CD4-positive, alpha-beta memory T cell (primary cell): ENCODE measurements around the gene TNRC6C. TPM values are rescaled to one million over a fixed set of nuclear protein-coding genes. Genes with fewer than 3 reads are reported as not detected.

Experiments
- CTCF ChIA-PET: fragments of 350-600 bp; sonication (Branson Sonifier 250); formaldehyde crosslinking; loops from one replicate; lab custom pipeline; 2021; ENCODE audit warnings: inconsistent platforms; ENCODE audit not compliant: partially characterized antibody; lab: Charles Lee
- POLR2A ChIA-PET: fragments of 350-600 bp; sonication (Branson Sonifier 250); formaldehyde crosslinking; loops from one replicate; lab custom pipeline; 2021; ENCODE audit not compliant: partially characterized antibody; lab: Charles Lee
- DNase-seq, 5 donors: peaks; one replicate each; pipeline versions ENCODE4 v3.0.0 to v3.0.0-alpha.2; 2020 to 2022; ENCODE audit warnings: mixed read lengths in 1 of 5
- H3K27ac ChIP-seq: one replicate; pipeline ENCODE4 v1.7.0; 2013; ENCODE audit warnings: low read depth, low read length
- H3K27me3 ChIP-seq: 2 replicates; pipeline ENCODE4 v1.7.0; 2013; ENCODE audit warnings: mild to moderate bottlenecking, low read length, moderate library complexity; ENCODE audit not compliant: insufficient read depth
- H3K36me3 ChIP-seq: 2 replicates; pipeline ENCODE4 v1.7.0; 2013; ENCODE audit warnings: mild to moderate bottlenecking, low read length, moderate library complexity; ENCODE audit not compliant: insufficient read depth
- H3K4me1 ChIP-seq: 2 replicates; pipeline ENCODE4 v1.7.0; 2013; ENCODE audit warnings: mild to moderate bottlenecking, low read length, moderate library complexity; ENCODE audit not compliant: insufficient read depth
- H3K4me3 ChIP-seq, 2 donors: one replicate each; pipeline ENCODE4 v1.7.0; 2013; ENCODE audit warnings: low read length in 2 of 2, mild to moderate bottlenecking in 1 of 2
- H3K9me3 ChIP-seq, 2 donors: one replicate each; pipeline ENCODE4 v1.7.0; 2013; ENCODE audit warnings: low read length in 2 of 2, control low read depth in 1 of 2; ENCODE audit not compliant: control insufficient read depth in 1 of 2
- H3K27ac Mint-ChIP-seq, 7 donors: one replicate each; pipeline ENCODE4 v1.8.0; 2020 to 2021; ENCODE audit warnings: mixed read lengths in 7 of 7, mild to moderate bottlenecking in 6 of 7, inconsistent platforms in 3 of 7, moderate library complexity in 3 of 7
- H3K27me3 Mint-ChIP-seq, 2 donors: one replicate each; pipeline ENCODE4 v1.8.0; 2020 to 2021; ENCODE audit warnings: mixed read lengths in 2 of 2
- H3K36me3 Mint-ChIP-seq, 2 donors: one replicate each; pipeline ENCODE4 v1.8.0; 2020 to 2021; ENCODE audit warnings: mixed read lengths in 2 of 2, inconsistent platforms in 1 of 2, mild to moderate bottlenecking in 1 of 2
- H3K4me1 Mint-ChIP-seq, 4 donors: one replicate each; pipeline ENCODE4 v1.8.0; 2020 to 2021; ENCODE audit warnings: mixed read lengths in 4 of 4, mild to moderate bottlenecking in 1 of 4
- H3K4me3 Mint-ChIP-seq, 8 donors: one replicate each; pipeline ENCODE4 v1.8.0; 2020 to 2021; ENCODE audit warnings: mixed read lengths in 8 of 8, mild to moderate bottlenecking in 7 of 8, moderate library complexity in 6 of 8, inconsistent platforms in 3 of 8
- H3K9me3 Mint-ChIP-seq, 8 donors: one replicate each; pipeline ENCODE4 v1.8.0; 2020 to 2021; ENCODE audit warnings: mixed read lengths in 8 of 8, mild to moderate bottlenecking in 5 of 8, inconsistent platforms in 3 of 8, moderate library complexity in 1 of 8
- intact Hi-C: fragments of 100-400 bp; cut with micrococcal nuclease; formaldehyde crosslinking; loops from one replicate; pipeline ENCODE4 v1.15.1; 2023
- polyA plus RNA-seq, 2 donors: library from polyadenylated mRNA; unstranded; fragments of 300-500 nt; fragmentation: Illumina TruSeq; gene quantifications; one replicate each; pipeline ENCODE4 v1.2.3, GENCODE V29; 2021
- total RNA-seq, 2 experiments: library from RNA; stranded (reverse); gene quantifications; one replicate each; pipeline ENCODE4 v1.2.3, GENCODE V29; 2021

The TNRC6C gene
- total and polyA plus RNA-seq, 4 experiments from 2014 or later: 1.3 to 112 (median 57.0) TPM

- Mint-ChIP-seq H3K27me3 (no peaks in the 10 kb centered on the region), H3K9me3 (peaks cover 0 to 3% (median 0%) of the 10 kb centered on the region in 8 donors), H3K36me3 (peaks cover 16 to 29% of the 10 kb centered on the region in 2 donors), H3K4me3 (no peak overlapping the region), H3K27ac (peak overlapping the region in 2 of 7 donors; percentile 15 to 79), H3K4me1 (peaks cover 54 to 88% (median 71%) of the 10 kb centered on the region in 4 donors)
- intact Hi-C loops: no loop called here
- Histone ChIP-seq H3K27me3 (no peaks in the 10 kb centered on the region), H3K4me1 (peaks cover 34% of the 10 kb centered on the region), H3K36me3 (peaks cover 7% of the 10 kb centered on the region), H3K9me3 (no peaks in the 10 kb centered on the region), H3K4me3 (no peak overlapping the region), H3K27ac (no peak overlapping the region)
- CTCF ChIA-PET: no interaction called here
- DNase-seq: no peak
- POLR2A ChIA-PET: no interaction called here
Observed at GRCh38 chr17:78000341-78000740, 41.8 kb downstream of the TNRC6C start.

- POLR2A ChIA-PET: interaction anchor here (0.9 kb wide), 1 partner anchor 43 kb away, joined by 7 read pairs; the partner anchor contains the start of gene TNRC6C
- CTCF ChIA-PET: no interaction called here
- Mint-ChIP-seq H3K27me3 (no peaks in the 10 kb centered on the region), H3K4me1 (peaks cover 52 to 87% (median 67%) of the 10 kb centered on the region in 4 donors), H3K27ac (peak overlapping the region in 5 of 7 donors; percentile 33 to 89 (median 74)), H3K4me3 (peak overlapping the region in 1 of 8 donors; percentile 17), H3K9me3 (peaks cover 0 to 3% (median 0%) of the 10 kb centered on the region in 8 donors), H3K36me3 (peaks cover 25 to 32% of the 10 kb centered on the region in 2 donors)
- intact Hi-C loops: no loop called here
- DNase-seq: no peak
- H3K27ac ChIP-seq: no peak overlapping the region
- H3K4me3 ChIP-seq: no peak overlapping the region
- peaks cover 28% of the 10 kb centered on the region for H3K4me1 ChIP-seq
- no peaks in the 10 kb centered on the region for H3K9me3 ChIP-seq
- no peaks in the 10 kb centered on the region for H3K27me3 ChIP-seq
- peaks cover 7% of the 10 kb centered on the region for H3K36me3 ChIP-seq
Observed at GRCh38 chr17:78001182-78001581, 42.7 kb downstream of the TNRC6C start.

- Mint-ChIP-seq H3K27ac (peak overlapping the region in 3 of 7 donors; percentile 33 to 89 (median 74)), H3K4me3 (no peak overlapping the region), H3K4me1 (peaks cover 50 to 83% (median 64%) of the 10 kb centered on the region in 4 donors), H3K9me3 (peaks cover 0 to 3% (median 0%) of the 10 kb centered on the region in 8 donors), H3K27me3 (no peaks in the 10 kb centered on the region), H3K36me3 (peaks cover 28 to 32% of the 10 kb centered on the region in 2 donors)
- POLR2A ChIA-PET: interaction anchor here (0.9 kb wide), 1 partner anchor 43 kb away, joined by 7 read pairs; the partner anchor contains the start of gene TNRC6C
- Histone ChIP-seq H3K4me3 (no peak overlapping the region), H3K9me3 (no peaks in the 10 kb centered on the region), H3K27ac (no peak overlapping the region), H3K27me3 (no peaks in the 10 kb centered on the region), H3K36me3 (peaks cover 7% of the 10 kb centered on the region), H3K4me1 (peaks cover 28% of the 10 kb centered on the region)
- intact Hi-C loops: no loop called here
- no peak for DNase-seq
- CTCF ChIA-PET: interaction anchor here (1.1 to 4.6 kb wide), 3 partner anchors 12 to 32 kb away, joined by 3 to 35 read pairs (median 5); no protein-coding TSS in a partner anchor
Observed at GRCh38 chr17:78001612-78002011, 43.1 kb downstream of the TNRC6C start.

- peak overlapping the region in 3 of 7 donors; percentile 3 to 70 (median 63) for H3K27ac Mint-ChIP-seq
- peaks cover 45 to 79% (median 58%) of the 10 kb centered on the region in 4 donors for H3K4me1 Mint-ChIP-seq
- peaks cover 0 to 3% (median 0%) of the 10 kb centered on the region in 8 donors for H3K9me3 Mint-ChIP-seq
- intact Hi-C loops: no loop called here
- peaks cover 30% of the 10 kb centered on the region in 2 donors for H3K36me3 Mint-ChIP-seq
- no peak overlapping the region for H3K4me3 Mint-ChIP-seq
- Histone ChIP-seq H3K9me3 (no peaks in the 10 kb centered on the region), H3K4me1 (peaks cover 28% of the 10 kb centered on the region), H3K27me3 (no peaks in the 10 kb centered on the region), H3K27ac (no peak overlapping the region), H3K4me3 (no peak overlapping the region), H3K36me3 (peaks cover 7% of the 10 kb centered on the region)
- no peaks in the 10 kb centered on the region for H3K27me3 Mint-ChIP-seq
- ChIA-PET CTCF (interaction anchor here (1.1 to 4.6 kb wide), 3 partner anchors 11 to 32 kb away, joined by 3 to 35 read pairs (median 5); no protein-coding TSS in a partner anchor), POLR2A (interaction anchor here (1.2 to 1.3 kb wide), 2 partner anchors 39 to 44 kb away, joined by 4 to 14 read pairs; partner anchors contain the start of gene TNRC6C)
- no peak for DNase-seq
Observed at GRCh38 chr17:78002166-78002565, 43.7 kb downstream of the TNRC6C start.

- H3K9me3 ChIP-seq: no peaks in the 10 kb centered on the region
- H3K27me3 ChIP-seq: no peaks in the 10 kb centered on the region
- H3K27me3 Mint-ChIP-seq: no peaks in the 10 kb centered on the region
- ChIA-PET CTCF (interaction anchor here (1.1 to 4.6 kb wide), 2 partner anchors 8 to 13 kb away, joined by 3 to 35 read pairs; no protein-coding TSS in a partner anchor), POLR2A (interaction anchor here (0.6 to 3.6 kb wide), 2 partner anchors 48 to 118 kb away, joined by 3 to 22 read pairs; partner anchors contain the start of gene TNRC6C)
- peaks cover 24 to 45% of the 10 kb centered on the region in 2 donors for H3K36me3 Mint-ChIP-seq
- H3K4me3 ChIP-seq: no peak overlapping the region
- peaks cover 7% of the 10 kb centered on the region for H3K36me3 ChIP-seq
- H3K27ac Mint-ChIP-seq: peak overlapping the region; percentile 15 to 82 (median 52)
- no peak overlapping the region for H3K27ac ChIP-seq
- peaks cover 25 to 61% (median 31%) of the 10 kb centered on the region in 4 donors for H3K4me1 Mint-ChIP-seq
- intact Hi-C loops: no loop called here
- H3K4me1 ChIP-seq: peaks cover 13% of the 10 kb centered on the region
- H3K4me3 Mint-ChIP-seq: no peak overlapping the region
- H3K9me3 Mint-ChIP-seq: no peaks in the 10 kb centered on the region
- no peak for DNase-seq
Observed at GRCh38 chr17:78005452-78006171, 47.1 kb downstream of the TNRC6C start.

GRCh38 chr17:78006338-78006737 lies 47.8 kb downstream of the TNRC6C start:
- Mint-ChIP-seq H3K4me3 (no peak overlapping the region), H3K9me3 (no peaks in the 10 kb centered on the region), H3K4me1 (peaks cover 21 to 61% (median 30%) of the 10 kb centered on the region in 4 donors), H3K27ac (peak overlapping the region in 6 of 7 donors; percentile 34 to 74 (median 52)), H3K27me3 (no peaks in the 10 kb centered on the region), H3K36me3 (peaks cover 28 to 51% of the 10 kb centered on the region in 2 donors)
- Histone ChIP-seq H3K27me3 (no peaks in the 10 kb centered on the region), H3K27ac (no peak overlapping the region), H3K4me1 (peaks cover 14% of the 10 kb centered on the region), H3K36me3 (peaks cover 7% of the 10 kb centered on the region), H3K9me3 (no peaks in the 10 kb centered on the region), H3K4me3 (no peak overlapping the region)
- CTCF ChIA-PET: interaction anchor here (2.0 to 4.6 kb wide), 2 partner anchors 7 to 13 kb away, joined by 5 to 35 read pairs; no protein-coding TSS in a partner anchor
- no peak for DNase-seq
- POLR2A ChIA-PET: interaction anchor here (0.6 to 3.6 kb wide), 2 partner anchors 49 to 119 kb away, joined by 3 to 22 read pairs; partner anchors contain the start of gene TNRC6C
- intact Hi-C loops: no loop called here
